HUES64 (cell line): Measurements from ENCODE around the gene COL15A1.
"Not testable (repeated sequence)": the region's sequence is repeated elsewhere in the genome, so short reads cannot be mapped to it uniquely, and the experiment has no call there.

Experiments used
- H3K27ac ChIP-seq: 2 replicates; pipeline ENCODE4 v1.7.0; 2013; ENCODE audit warnings: low read depth, low read length, inconsistent platforms
- H3K27me3 ChIP-seq: 2 replicates; pipeline ENCODE4 v1.6.1; 2013; ENCODE audit warnings: mild to moderate bottlenecking, low read length; ENCODE audit not compliant: insufficient read depth
- H3K36me3 ChIP-seq: 2 replicates; pipeline ENCODE4 v1.6.1; 2013; ENCODE audit warnings: mild to moderate bottlenecking, low read length; ENCODE audit not compliant: insufficient read depth
- H3K4me1 ChIP-seq: 2 replicates; pipeline ENCODE4 v1.6.1; 2013; ENCODE audit warnings: mild to moderate bottlenecking, low read length, moderate library complexity; ENCODE audit not compliant: insufficient read depth
- H3K4me3 ChIP-seq: 2 replicates; pipeline ENCODE4 v1.5.1; 2013; ENCODE audit warnings: mild to moderate bottlenecking, low read length, moderate library complexity
- H3K9ac ChIP-seq: 2 replicates; pipeline ENCODE4 v1.6.1; 2013; ENCODE audit warnings: mild to moderate bottlenecking, low read depth, low read length
- H3K9me3 ChIP-seq: 2 replicates; pipeline ENCODE4 v1.6.1; 2013; ENCODE audit warnings: low read depth, low read length; ENCODE audit not compliant: insufficient read depth
- WGBS: fragments of 150-250, 120-280 bp; methylation state at CpG from one replicate; pipeline ENCODE4 v1.1.7; 2013; ENCODE audit warnings: missing lambda C conversion rate; 5-methylcytosine and 5-hydroxymethylcytosine counted together

The COL15A1 gene

GRCh38 chr9:99004115-99004514 lies 60.4 kb downstream of the COL15A1 start:
- H3K9me3 ChIP-seq: peaks cover 6% of the 10 kb centered on the region; the same call in 1 of the 2 replicates
- WGBS: 94% methylated on average over 5 of the region's 5 CpGs
- H3K27ac ChIP-seq: no peak overlapping the region
- H3K4me3 ChIP-seq: no peak overlapping the region
- H3K36me3 ChIP-seq: no peaks in the 10 kb centered on the region
- H3K27me3 ChIP-seq: no peaks in the 10 kb centered on the region
- H3K9ac ChIP-seq: no peak overlapping the region
- H3K4me1 ChIP-seq: peaks cover 8% of the 10 kb centered on the region

GRCh38 chr9:99004717-99005460 lies 61.2 kb downstream of the COL15A1 start:
- 93% methylated on average over 16 of the region's 16 CpGs for WGBS
- Histone ChIP-seq H3K9ac (no peak overlapping the region), H3K36me3 (no peaks in the 10 kb centered on the region), H3K9me3 (peaks cover 13% of the 10 kb centered on the region), H3K27me3 (no peaks in the 10 kb centered on the region), H3K4me1 (peaks cover 8% of the 10 kb centered on the region), H3K27ac (no peak overlapping the region), H3K4me3 (no peak overlapping the region)

- WGBS: 92% methylated on average over 6 of the region's 6 CpGs
- no peaks in the 10 kb centered on the region for H3K36me3 ChIP-seq
- H3K9ac ChIP-seq: no peak overlapping the region
- no peak overlapping the region for H3K4me3 ChIP-seq
- peaks cover 21% of the 10 kb centered on the region for H3K9me3 ChIP-seq
- no peak overlapping the region for H3K27ac ChIP-seq
- peaks cover 8% of the 10 kb centered on the region for H3K4me1 ChIP-seq
- no peaks in the 10 kb centered on the region for H3K27me3 ChIP-seq
Measured at GRCh38 chr9:99005651-99006050, 61.9 kb downstream of the COL15A1 start.

GRCh38 chr9:99006511-99006910 lies 62.8 kb downstream of the COL15A1 start:
- Histone ChIP-seq H3K4me3 (no peak overlapping the region), H3K9ac (no peak overlapping the region), H3K4me1 (peaks cover 3% of the 10 kb centered on the region), H3K27me3 (no peaks in the 10 kb centered on the region), H3K27ac (no peak overlapping the region), H3K9me3 (peaks cover 29% of the 10 kb centered on the region), H3K36me3 (no peaks in the 10 kb centered on the region)
- 100% methylated on average over 1 of the region's 1 CpG for WGBS

- H3K27ac ChIP-seq: no peak overlapping the region
Measured at GRCh38 chr9:99006979-99007378, 63.3 kb downstream of the COL15A1 start.

GRCh38 chr9:99008203-99008602 lies 64.5 kb downstream of the COL15A1 start:
- Histone ChIP-seq H3K36me3 (no peaks in the 10 kb centered on the region), H3K4me1 (no peaks in the 10 kb centered on the region), H3K27ac (no peak overlapping the region), H3K4me3 (no peak overlapping the region), H3K9ac (no peak overlapping the region), H3K9me3 (peaks cover 41% of the 10 kb centered on the region), H3K27me3 (no peaks in the 10 kb centered on the region)

More at GRCh38 chr9:99006979-99007378, 63.3 kb downstream of the COL15A1 start:
- H3K4me1 ChIP-seq: no peaks in the 10 kb centered on the region; the same call in 1 of the 2 replicates
- H3K4me3 ChIP-seq: no peak overlapping the region
- no peaks in the 10 kb centered on the region for H3K27me3 ChIP-seq
- no peaks in the 10 kb centered on the region for H3K36me3 ChIP-seq
- WGBS: 88% methylated on average over 1 of the region's 2 CpGs
- no peak overlapping the region for H3K9ac ChIP-seq
- H3K9me3 ChIP-seq: peaks cover 34% of the 10 kb centered on the region

- not testable (repeated sequence) for H3K4me1 ChIP-seq, H3K36me3 ChIP-seq, H3K4me3 ChIP-seq, H3K27me3 ChIP-seq, H3K9ac ChIP-seq, H3K27ac ChIP-seq
- WGBS: 95% methylated on average over 5 of the region's 8 CpGs
- H3K9me3 ChIP-seq: peaks cover 43% of the 10 kb centered on the region
Measured at GRCh38 chr9:99010393-99010792, 66.7 kb downstream of the COL15A1 start.

- no peaks in the 10 kb centered on the region for H3K27me3 ChIP-seq
- H3K4me3 ChIP-seq: no peak overlapping the region
- peaks cover 43% of the 10 kb centered on the region for H3K9me3 ChIP-seq
- no peak overlapping the region for H3K9ac ChIP-seq
- H3K36me3 ChIP-seq: no peaks in the 10 kb centered on the region
- H3K27ac ChIP-seq: no peak overlapping the region
- H3K4me1 ChIP-seq: no peaks in the 10 kb centered on the region
Measured at GRCh38 chr9:99011161-99011709, 67.5 kb downstream of the COL15A1 start.

GRCh38 chr9:99012957-99013512 lies 69.3 kb downstream of the COL15A1 start:
- no peak overlapping the region for H3K4me3 ChIP-seq
- H3K9me3 ChIP-seq: peaks cover 43% of the 10 kb centered on the region
- H3K27me3 ChIP-seq: no peaks in the 10 kb centered on the region
- H3K9ac ChIP-seq: no peak overlapping the region
- H3K27ac ChIP-seq: no peak overlapping the region
- H3K36me3 ChIP-seq: no peaks in the 10 kb centered on the region
- H3K4me1 ChIP-seq: no peaks in the 10 kb centered on the region
- WGBS: 86% methylated on average over 4 of the region's 5 CpGs

- 91% methylated on average over 4 of the region's 4 CpGs for WGBS
- Histone ChIP-seq H3K9me3 (peaks cover 40% of the 10 kb centered on the region), H3K27ac (no peak overlapping the region), H3K4me1 (no peaks in the 10 kb centered on the region), H3K27me3 (no peaks in the 10 kb centered on the region), H3K4me3 (no peak overlapping the region), H3K9ac (no peak overlapping the region), H3K36me3 (no peaks in the 10 kb centered on the region)
Measured at GRCh38 chr9:99013550-99013949, 69.8 kb downstream of the COL15A1 start.

- Histone ChIP-seq H3K9ac (no peak overlapping the region), H3K4me1 (no peaks in the 10 kb centered on the region), H3K27me3 (no peaks in the 10 kb centered on the region), H3K9me3 (peaks cover 24% of the 10 kb centered on the region), H3K36me3 (no peaks in the 10 kb centered on the region), H3K4me3 (no peak overlapping the region), H3K27ac (no peak overlapping the region)
- WGBS: 93% methylated on average over 3 of the region's 3 CpGs
Measured at GRCh38 chr9:99015448-99015847, 71.7 kb downstream of the COL15A1 start.
